Stimulated activated naive CD8-positive, alpha-beta T cell treated with anti-CD3 and anti-CD28 coated beads, Interleukin-15, Interleukin-2, amounts not matched to agents 100 ng/mL and 50 ng/mL, for 24 hours (primary cell): Measurements from ENCODE around the gene MRPL22.
"Not testable (repeated sequence)": the region's sequence is repeated elsewhere in the genome, so short reads cannot be mapped to it uniquely, and the experiment has no call there.

Source experiments
- H3K27ac Mint-ChIP-seq: one replicate; pipeline ENCODE4 v1.8.0; 2021; ENCODE audit warnings: mild to moderate bottlenecking, mixed read lengths
- H3K27me3 Mint-ChIP-seq: one replicate; pipeline ENCODE4 v1.8.0; 2021; ENCODE audit warnings: mixed read lengths
- H3K36me3 Mint-ChIP-seq: one replicate; pipeline ENCODE4 v1.8.0; 2021; ENCODE audit warnings: low read depth, mixed read lengths
- H3K4me1 Mint-ChIP-seq: one replicate; pipeline ENCODE4 v1.8.0; 2021; ENCODE audit warnings: low read depth, mixed read lengths
- H3K4me3 Mint-ChIP-seq: one replicate; pipeline ENCODE4 v1.8.0; 2021; ENCODE audit warnings: mild to moderate bottlenecking, mixed read lengths
- H3K9me3 Mint-ChIP-seq: one replicate; pipeline ENCODE4 v1.8.0; 2021; ENCODE audit warnings: mixed read lengths

MRPL22 gene

GRCh38 chr5:154923441-154924430 is 17.1 kb upstream of the MRPL22 start:
- H3K36me3 Mint-ChIP-seq = peaks cover 79% of the 10 kb centered on the region
- H3K4me3 Mint-ChIP-seq = no peak overlapping the region

GRCh38 chr5:154933537-154933936 is 7.3 kb upstream of the MRPL22 start:
- Mint-ChIP-seq H3K9me3 (no peaks in the 10 kb centered on the region), H3K27me3 (no peaks in the 10 kb centered on the region), H3K4me3 (no peak overlapping the region), H3K27ac (no peak overlapping the region), H3K36me3 (peaks cover 58% of the 10 kb centered on the region), H3K4me1 (peaks cover 36% of the 10 kb centered on the region)

More at GRCh38 chr5:154923441-154924430, 17.1 kb upstream of the MRPL22 start:
- no peaks in the 10 kb centered on the region for H3K4me1 Mint-ChIP-seq
- no peak overlapping the region for H3K27ac Mint-ChIP-seq
- no peaks in the 10 kb centered on the region for H3K9me3 Mint-ChIP-seq
- no peaks in the 10 kb centered on the region for H3K27me3 Mint-ChIP-seq

- Mint-ChIP-seq H3K27me3 (no peaks in the 10 kb centered on the region), H3K9me3 (no peaks in the 10 kb centered on the region), H3K36me3 (peaks cover 49% of the 10 kb centered on the region), H3K4me1 (peaks cover 46% of the 10 kb centered on the region), H3K27ac (no peak overlapping the region), H3K4me3 (no peak overlapping the region)
These were observed 6.0 kb upstream of the MRPL22 start for GRCh38 chr5:154934881-154935280.

- H3K9me3 Mint-ChIP-seq = no peaks in the 10 kb centered on the region
- H3K27ac Mint-ChIP-seq = peak overlapping the region; percentile 89
- H3K36me3 Mint-ChIP-seq = peaks cover 32% of the 10 kb centered on the region
- no peaks in the 10 kb centered on the region for H3K27me3 Mint-ChIP-seq
- peak overlapping the region; percentile 92 for H3K4me3 Mint-ChIP-seq
- H3K4me1 Mint-ChIP-seq = peaks cover 58% of the 10 kb centered on the region
These were observed 3.6 kb upstream of the MRPL22 start for GRCh38 chr5:154937186-154937717.

GRCh38 chr5:154937718-154938466 is 3.0 kb upstream of the MRPL22 start, which contains the start of gene GEMIN5:
GEMIN5 (minus strand) TSS chr5:154938211; CDS start chr5:154938133, 78 bp downstream.
- H3K36me3 Mint-ChIP-seq = peaks cover 27% of the 10 kb centered on the region
- no peaks in the 10 kb centered on the region for H3K27me3 Mint-ChIP-seq
- H3K4me1 Mint-ChIP-seq = peaks cover 65% of the 10 kb centered on the region
- no peaks in the 10 kb centered on the region for H3K9me3 Mint-ChIP-seq
- peak within 1 kb of the TSS; percentile 89 for H3K27ac Mint-ChIP-seq
- H3K4me3 Mint-ChIP-seq = peak within 1 kb of the TSS; percentile 92

- H3K27ac Mint-ChIP-seq = peak overlapping the region; percentile 60
- H3K4me3 Mint-ChIP-seq = peak overlapping the region; percentile 30
- not testable (repeated sequence) for H3K27me3 Mint-ChIP-seq, H3K9me3 Mint-ChIP-seq
- H3K4me1 Mint-ChIP-seq = peaks cover 66% of the 10 kb centered on the region
- H3K36me3 Mint-ChIP-seq = peaks cover 17% of the 10 kb centered on the region
These were observed 1.5 kb upstream of the MRPL22 start for GRCh38 chr5:154939387-154939786.

- Mint-ChIP-seq H3K27ac (peak overlapping the region; percentile 97), H3K9me3 (no peaks in the 10 kb centered on the region), H3K4me3 (peak overlapping the region; percentile 93), H3K4me1 (peaks cover 56% of the 10 kb centered on the region), H3K36me3 (peaks cover 8% of the 10 kb centered on the region), H3K27me3 (no peaks in the 10 kb centered on the region)
These were observed 500 bp upstream of the MRPL22 start for GRCh38 chr5:154940375-154940771.

- Mint-ChIP-seq H3K36me3 (peaks cover 9% of the 10 kb centered on the region), H3K27ac (no peak overlapping the region), H3K27me3 (no peaks in the 10 kb centered on the region), H3K4me3 (no peak overlapping the region), H3K9me3 (no peaks in the 10 kb centered on the region), H3K4me1 (peaks cover 46% of the 10 kb centered on the region)
These were observed 2.7 kb downstream of the MRPL22 start for GRCh38 chr5:154943527-154943926.

- Mint-ChIP-seq H3K36me3 (peaks cover 19% of the 10 kb centered on the region), H3K27ac (no peak overlapping the region), H3K9me3 (no peaks in the 10 kb centered on the region), H3K27me3 (no peaks in the 10 kb centered on the region), H3K4me1 (peaks cover 49% of the 10 kb centered on the region), H3K4me3 (no peak overlapping the region)
These were observed 3.8 kb downstream of the MRPL22 start for GRCh38 chr5:154944716-154945115.

- Mint-ChIP-seq H3K27me3 (no peaks in the 10 kb centered on the region), H3K4me3 (no peak overlapping the region), H3K27ac (no peak overlapping the region), H3K36me3 (peaks cover 19% of the 10 kb centered on the region), H3K4me1 (peaks cover 44% of the 10 kb centered on the region), H3K9me3 (no peaks in the 10 kb centered on the region)
These were observed 4.9 kb downstream of the MRPL22 start for GRCh38 chr5:154945695-154946301.

- H3K9me3 Mint-ChIP-seq = no peaks in the 10 kb centered on the region
- H3K27me3 Mint-ChIP-seq = no peaks in the 10 kb centered on the region
- peaks cover 24% of the 10 kb centered on the region for H3K36me3 Mint-ChIP-seq
- peaks cover 36% of the 10 kb centered on the region for H3K4me1 Mint-ChIP-seq
- no peak overlapping the region for H3K27ac Mint-ChIP-seq
- no peak overlapping the region for H3K4me3 Mint-ChIP-seq
These were observed 6.9 kb downstream of the MRPL22 start for GRCh38 chr5:154947778-154948177.

GRCh38 chr5:154948313-154948712 is 7.4 kb downstream of the MRPL22 start:
- peaks cover 31% of the 10 kb centered on the region for H3K4me1 Mint-ChIP-seq
- no peak overlapping the region for H3K4me3 Mint-ChIP-seq
- H3K27ac Mint-ChIP-seq = no peak overlapping the region
- H3K9me3 Mint-ChIP-seq = no peaks in the 10 kb centered on the region
- H3K27me3 Mint-ChIP-seq = no peaks in the 10 kb centered on the region
- peaks cover 27% of the 10 kb centered on the region for H3K36me3 Mint-ChIP-seq

- Mint-ChIP-seq H3K9me3 (no peaks in the 10 kb centered on the region), H3K27ac (no peak overlapping the region), H3K4me3 (no peak overlapping the region), H3K4me1 (peaks cover 31% of the 10 kb centered on the region), H3K36me3 (peaks cover 30% of the 10 kb centered on the region), H3K27me3 (no peaks in the 10 kb centered on the region)
These were observed 8.9 kb downstream of the MRPL22 start for GRCh38 chr5:154949781-154950180.

GRCh38 chr5:154956712-154957111 is 15.8 kb downstream of the MRPL22 start:
- Mint-ChIP-seq H3K36me3 (peaks cover 44% of the 10 kb centered on the region), H3K27me3 (no peaks in the 10 kb centered on the region)

More at GRCh38 chr5:154956712-154957111, 15.8 kb downstream of the MRPL22 start:
- Mint-ChIP-seq H3K9me3 (no peaks in the 10 kb centered on the region), H3K4me1 (peaks cover 7% of the 10 kb centered on the region), H3K27ac (no peak overlapping the region), H3K4me3 (no peak overlapping the region)
